GM12891 (cell line): Measurements from ENCODE around the gene CCDC63.

ENCODE experiments used
- DNase-seq: peaks from one replicate; pipeline ENCODE4 v3.0.0; 2011; ENCODE audit warnings: low spot score; ENCODE audit not compliant: insufficient read length
- FAIRE-seq: peaks from 2 replicates; lab custom pipeline; 2011; peaks lifted over from hg19 to GRCh38; lab: Jason Lieb, UNC
- PAX5 ChIP-seq: IDR thresholded peaks from 2 replicates; pipeline ENCODE4 v1.6.1; 2011; ENCODE audit warnings: low read length, moderate library complexity, mild to moderate bottlenecking; ENCODE audit not compliant: insufficient read depth, severe bottlenecking
- POLR2A ChIP-seq: IDR thresholded peaks from 2 replicates; pipeline ENCODE4 v1.6.1; 2011; ENCODE audit warnings: low read depth, low read length, control low read depth
- POLR2AphosphoS5 ChIP-seq: IDR thresholded peaks from 2 replicates; pipeline ENCODE4 v1.6.1; 2011; ENCODE audit warnings: low read depth, low read length, control low read depth
- POU2F2 ChIP-seq: IDR thresholded peaks from 2 replicates; pipeline ENCODE4 v1.6.1; 2011; ENCODE audit warnings: low read depth, mild to moderate bottlenecking, control low read depth, low read length, moderate library complexity
- SPI1 ChIP-seq: IDR thresholded peaks from 2 replicates; pipeline ENCODE4 v1.6.1; 2011; ENCODE audit warnings: low read depth, low read length, control low read depth
- TAF1 ChIP-seq: IDR thresholded peaks from 2 replicates; pipeline ENCODE4 v1.6.1; 2011; ENCODE audit warnings: low read depth, low read length, control low read depth

The CCDC63 gene

DNA sequence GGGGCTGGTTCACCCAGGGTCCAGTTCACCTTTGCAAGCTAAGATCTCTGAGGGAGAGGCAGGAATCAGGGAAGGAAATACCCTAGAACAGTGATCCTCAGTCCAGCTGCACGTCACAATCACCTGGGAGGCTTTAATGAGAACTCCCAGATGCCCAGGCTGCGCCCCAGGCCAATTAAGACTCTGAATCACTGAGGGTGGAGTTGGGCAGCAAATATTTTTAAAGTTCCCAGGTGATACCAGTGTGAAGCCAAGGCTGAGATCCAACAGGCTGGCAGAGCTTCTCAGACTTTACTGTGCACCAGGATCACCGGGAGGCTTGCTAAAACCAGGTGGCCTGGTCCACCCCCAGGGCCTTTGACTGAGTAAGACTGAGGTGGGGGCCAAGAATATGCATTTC lies 49.8 kb downstream of the CCDC63 start:
- no peak for DNase-seq
- TF ChIP-seq POLR2AphosphoS5, result no peak
- no peak for TF ChIP-seq POLR2A
- TF ChIP-seq PAX5, result no peak
- no peak for TF ChIP-seq POU2F2
- TF ChIP-seq SPI1, result no peak
- no peak for TF ChIP-seq TAF1
- FAIRE-seq, result no peak

DNA sequence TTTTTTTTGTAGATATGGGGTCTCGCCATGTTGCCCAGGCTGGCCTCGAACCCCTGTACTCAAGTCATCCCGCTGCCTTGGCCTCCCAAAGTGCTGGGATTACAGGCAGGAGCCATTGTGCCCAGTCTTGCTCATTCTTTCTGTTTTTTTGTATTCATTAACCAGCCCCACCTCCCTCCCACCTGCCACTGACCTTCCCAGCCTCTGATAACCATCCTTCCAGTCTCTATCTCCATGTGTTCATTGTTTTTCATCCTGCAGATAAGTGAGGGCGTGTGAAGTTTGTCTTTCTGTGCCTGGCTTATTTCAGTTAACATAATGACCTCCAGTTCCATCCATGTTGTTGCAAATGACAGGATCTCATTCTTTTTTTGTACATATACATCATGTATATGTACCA lies 54.6 kb downstream of the CCDC63 start:
- FAIRE-seq (no peak), DNase-seq (no peak)
- TF ChIP-seq PAX5 (no peak), TAF1 (no peak)

DNA sequence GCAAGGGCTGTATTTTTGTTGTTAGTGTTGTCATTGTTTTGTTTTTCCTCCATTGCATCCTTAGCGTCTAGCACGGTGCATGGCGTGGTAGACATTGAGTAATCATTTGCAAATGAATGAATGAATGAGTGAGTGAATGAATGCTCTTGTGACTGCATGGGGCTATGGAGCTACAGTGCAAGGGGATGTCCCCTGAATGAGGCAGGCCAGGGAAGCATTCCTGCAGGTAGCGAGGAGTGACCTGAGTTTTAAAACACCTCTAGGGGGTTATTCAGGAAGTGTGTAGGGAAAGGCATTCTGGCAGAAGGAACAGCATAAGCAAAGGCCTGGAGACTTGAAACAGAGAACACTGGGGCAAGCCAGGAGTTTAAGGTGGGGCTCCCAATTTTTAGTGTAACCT lies 56.7 kb downstream of the CCDC63 start:
- DNase-seq (no peak), FAIRE-seq (peak; percentile 16)
- TF ChIP-seq PAX5 (no peak), TAF1 (no peak), POU2F2 (no peak), SPI1 (no peak), POLR2AphosphoS5 (no peak), POLR2A (no peak)

DNA sequence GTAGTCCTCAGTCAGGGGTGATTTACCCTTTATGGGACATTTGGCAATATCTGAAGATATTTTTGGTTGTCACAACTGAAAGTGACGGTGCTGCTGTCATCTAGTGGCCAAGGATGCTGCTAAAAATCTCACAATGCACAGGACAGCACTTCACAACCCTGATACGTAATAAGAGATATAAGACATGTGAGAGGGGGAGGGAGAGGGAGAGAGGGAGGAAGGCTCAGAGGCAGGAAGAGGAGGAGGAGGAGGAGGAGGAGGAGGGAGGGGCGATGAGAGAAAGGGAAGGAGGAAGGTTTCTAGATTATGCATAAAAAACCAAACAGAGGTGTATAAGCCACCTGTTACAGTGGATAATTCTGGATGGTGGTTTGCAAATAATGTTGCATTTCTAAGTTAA lies 59.3 kb downstream of the CCDC63 start:
- DNase-seq, result no peak
- no peak for FAIRE-seq
- TF ChIP-seq POLR2A, result no peak
- no peak for TF ChIP-seq PAX5
- TF ChIP-seq SPI1, result no peak

DNA sequence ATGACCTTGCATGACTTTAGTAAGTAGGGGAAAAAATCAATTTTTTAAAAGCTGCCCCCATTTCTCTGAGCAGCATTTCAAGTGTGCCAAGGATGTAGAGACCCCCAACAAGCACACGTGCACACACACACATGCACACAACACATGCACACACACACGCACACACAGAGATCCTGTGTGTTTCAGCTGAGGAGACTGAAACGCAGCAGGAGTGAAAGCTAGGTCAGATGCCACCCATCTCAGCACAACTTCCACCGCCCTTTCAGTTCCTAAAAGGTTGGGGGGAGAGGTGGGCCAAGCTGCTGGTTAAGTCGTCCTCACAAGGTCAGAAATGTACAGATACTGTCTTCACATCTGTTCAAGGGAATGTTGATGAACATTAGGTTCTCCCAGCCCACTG lies 59.7 kb downstream of the CCDC63 start:
- TF ChIP-seq POU2F2, result peak; percentile 53; the same call in 1 of the 2 replicates
- TF ChIP-seq TAF1, result no peak
- no peak for TF ChIP-seq POLR2A
- no peak for TF ChIP-seq PAX5
- no peak for TF ChIP-seq POLR2AphosphoS5
- peak; percentile 76 for TF ChIP-seq SPI1
- FAIRE-seq (peak; percentile 98), DNase-seq (no peak)

DNA sequence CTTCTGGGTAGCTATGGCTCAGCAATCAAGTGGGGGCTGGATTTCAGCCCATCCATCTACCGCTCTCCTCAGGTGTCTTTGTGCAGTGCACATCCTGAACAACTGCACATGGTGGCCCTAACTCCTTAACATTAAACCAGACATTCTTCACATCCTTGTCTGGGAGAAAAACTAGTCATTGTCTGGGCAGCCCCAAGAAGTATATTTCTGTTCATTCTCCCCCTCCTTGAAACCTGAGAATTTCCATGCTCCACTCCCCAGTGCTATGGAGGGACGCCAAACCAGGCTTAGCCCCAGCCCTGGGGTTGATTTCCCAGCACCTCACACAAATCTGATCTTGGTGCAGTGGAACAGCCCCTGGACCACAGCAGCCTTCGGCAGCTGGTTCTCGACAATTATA lies 60.2 kb downstream of the CCDC63 start:
- DNase-seq (no peak), FAIRE-seq (no peak)
- no peak for TF ChIP-seq TAF1
- TF ChIP-seq SPI1, result no peak
- TF ChIP-seq POLR2AphosphoS5, result no peak
- TF ChIP-seq POU2F2, result no peak
- TF ChIP-seq POLR2A, result no peak

DNA sequence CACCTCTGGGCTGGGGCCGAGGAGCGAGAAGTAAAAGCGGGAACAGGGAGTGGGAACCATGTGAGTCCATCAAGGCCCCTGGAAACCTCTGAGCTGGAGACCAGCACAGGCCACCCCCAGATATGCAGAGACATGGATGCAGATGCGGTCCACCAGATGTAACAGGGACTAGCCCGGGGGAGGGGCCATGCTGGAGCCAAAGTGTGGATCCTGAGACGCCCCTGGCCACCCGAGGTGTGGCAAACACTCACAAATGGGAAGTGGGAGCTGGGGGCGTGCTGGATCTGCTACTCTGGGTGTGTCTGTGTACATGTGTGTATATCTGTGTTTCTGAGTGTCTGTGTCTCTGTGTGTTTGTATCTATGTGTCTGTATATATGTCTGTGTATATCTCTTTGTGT lies 60.8 kb downstream of the CCDC63 start:
- no peak for DNase-seq
- no peak for FAIRE-seq
- TF ChIP-seq SPI1 (peak; percentile 67), POU2F2 (no peak)

DNA sequence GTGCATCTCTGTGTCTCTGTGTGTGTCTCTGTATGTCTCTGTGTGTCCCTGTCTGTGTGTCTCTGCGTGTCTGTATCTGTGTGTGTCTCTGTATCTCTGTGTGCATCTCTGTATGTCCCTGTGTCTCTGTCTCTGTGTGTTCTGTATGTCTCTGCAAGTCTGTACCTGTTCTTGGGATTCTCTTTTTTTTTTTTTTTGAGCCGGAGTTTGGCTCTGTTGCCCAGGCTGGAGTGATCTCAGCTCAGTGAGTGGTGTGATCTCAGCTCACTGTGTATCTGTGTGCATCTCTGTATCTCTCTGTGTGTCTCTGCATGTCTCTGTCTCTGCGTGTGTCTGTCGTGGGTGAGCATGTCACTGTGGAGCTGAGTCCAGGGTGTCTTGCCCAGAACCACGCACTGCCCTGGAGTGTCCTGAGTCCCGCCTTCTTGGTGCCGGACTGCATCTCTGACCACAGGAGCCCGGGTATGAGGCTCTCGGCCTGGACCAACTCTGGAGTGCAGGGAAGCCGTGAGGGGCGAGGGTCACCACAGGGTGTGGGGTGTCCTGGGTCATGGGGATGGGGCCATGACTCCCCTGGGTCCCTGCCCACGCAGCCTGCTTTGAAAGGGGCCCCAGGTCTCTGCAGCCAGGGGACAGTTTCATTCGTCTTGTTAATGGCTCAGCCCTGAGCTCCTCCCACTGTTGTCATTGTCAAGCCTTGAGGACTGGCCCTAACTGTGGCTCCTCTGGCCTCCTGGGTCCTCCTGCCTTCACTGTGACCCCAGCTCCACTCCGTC lies 61.8 kb downstream of the CCDC63 start:
- peak; percentile 57 for FAIRE-seq
- TF ChIP-seq PAX5, result no peak
- no peak for DNase-seq

DNA sequence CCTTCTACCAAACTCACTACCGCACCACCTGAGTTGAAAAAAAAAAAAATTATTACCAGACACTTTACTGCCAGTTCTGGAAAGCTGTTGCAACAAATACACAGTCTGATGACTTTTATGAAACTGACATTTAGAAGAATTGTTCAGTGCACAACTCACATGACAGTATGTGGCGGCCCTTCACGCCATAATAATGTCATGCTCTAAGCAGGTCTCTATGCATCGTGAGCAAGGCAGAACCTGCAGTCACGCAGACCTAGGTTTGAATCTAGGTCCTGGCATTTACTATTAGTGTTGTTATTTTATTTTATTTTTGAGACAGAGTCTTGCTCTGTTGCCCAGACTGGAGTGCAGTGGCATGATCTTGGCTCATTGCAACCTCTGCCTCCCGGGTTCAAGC lies 65.5 kb downstream of the CCDC63 start:
- TF ChIP-seq POLR2AphosphoS5, result no peak
- no peak for TF ChIP-seq SPI1
- no peak for TF ChIP-seq POU2F2
- no peak for TF ChIP-seq TAF1
- no peak for TF ChIP-seq POLR2A
- FAIRE-seq (peak; percentile 26), DNase-seq (no peak)

DNA sequence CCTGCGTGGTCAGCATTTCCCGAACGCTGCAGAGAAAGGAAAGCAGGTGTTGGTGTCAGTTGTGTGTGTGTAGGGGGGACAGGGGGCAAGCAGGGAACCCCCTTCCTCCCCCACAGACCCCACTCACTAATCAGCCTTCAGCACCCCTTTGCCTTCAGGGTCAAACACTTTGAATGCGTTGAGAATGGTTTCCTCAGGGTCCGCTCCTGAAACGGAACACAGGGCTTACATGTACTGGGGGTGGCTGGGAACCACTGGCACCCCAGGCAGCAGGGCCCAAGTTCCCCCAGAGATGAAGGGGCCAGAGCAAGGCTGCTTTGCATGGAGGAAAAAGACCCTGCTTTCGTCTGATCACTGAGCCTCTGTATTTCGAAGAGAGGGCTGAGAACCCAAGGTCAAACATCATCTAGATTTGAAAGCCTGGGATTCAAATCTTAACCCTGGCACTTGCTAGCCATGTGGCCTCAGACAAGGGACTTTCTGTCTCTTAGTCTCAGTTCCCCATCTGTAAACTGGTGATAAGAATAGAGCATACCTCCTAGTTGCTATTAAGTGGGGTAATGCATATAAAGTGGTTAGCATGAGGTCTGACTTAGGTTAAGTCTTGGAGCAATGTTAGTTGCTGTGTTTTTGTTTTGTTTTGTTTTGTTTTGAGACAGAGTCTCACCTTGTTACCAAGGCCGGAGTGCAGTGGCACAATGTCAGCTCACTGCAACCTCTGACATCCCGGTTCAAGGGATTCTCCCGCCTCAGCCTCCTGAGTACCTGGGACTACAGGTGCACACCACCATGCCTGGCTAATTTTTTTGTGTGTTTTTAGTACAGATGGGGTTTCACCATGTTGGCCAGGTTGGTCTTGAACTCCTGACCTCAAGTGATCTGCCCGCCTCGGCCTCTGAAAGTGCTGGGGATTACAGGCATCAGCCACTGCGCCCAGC lies 66.6 kb downstream of the CCDC63 start:
- peak; percentile 100 for TF ChIP-seq SPI1
- TF ChIP-seq POLR2A, result peak; percentile 36; the same call in 1 of the 2 replicates
- TF ChIP-seq PAX5, result no peak
- 0 out of 2 replicates have a peak, but pooled peaks have one; percentile 25 for TF ChIP-seq TAF1
- TF ChIP-seq POU2F2, result peak; percentile 91
- TF ChIP-seq POLR2AphosphoS5, result 0 out of 2 replicates have a peak, but pooled peaks have one; percentile 54
- peak; percentile 95 for FAIRE-seq
- no peak for DNase-seq
